Stimulated activated CD4-positive, alpha-beta T cell treated with anti-CD3 and anti-CD28 coated beads, TNF-alpha, amount 100 ng/mL, for 4 hours (primary cell): ENCODE data around the gene DUSP22.
"Not testable (repeated sequence)": the region's sequence is repeated elsewhere in the genome, so short reads cannot be mapped to it uniquely, and the experiment has no call there.

Experiments
- DNase-seq, 3 experiments: peaks; one replicate each; pipeline ENCODE4 v3.0.0-alpha.2; 2020; ENCODE audit warnings: low read depth in 3 of 3

The DUSP22 gene

DNA sequence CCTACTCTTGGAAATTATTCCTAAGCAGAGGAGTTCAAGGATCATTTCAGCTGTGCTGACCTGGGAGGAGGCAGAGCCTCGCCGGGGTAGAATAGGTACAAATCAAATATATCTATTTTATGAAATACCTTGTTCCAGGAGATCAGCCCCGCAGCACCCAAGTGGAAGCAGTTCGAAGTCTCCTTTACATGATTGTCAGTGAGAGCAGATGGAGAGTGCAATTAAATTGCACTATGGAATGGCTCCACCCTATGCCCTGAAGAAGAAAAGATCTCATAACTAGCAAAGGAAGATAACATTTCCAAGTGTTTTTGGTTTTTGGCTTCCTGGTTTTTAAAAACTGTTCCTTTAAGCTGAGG lies 31.4 kb downstream of the DUSP22 start:
- no peak for DNase-seq

DNA sequence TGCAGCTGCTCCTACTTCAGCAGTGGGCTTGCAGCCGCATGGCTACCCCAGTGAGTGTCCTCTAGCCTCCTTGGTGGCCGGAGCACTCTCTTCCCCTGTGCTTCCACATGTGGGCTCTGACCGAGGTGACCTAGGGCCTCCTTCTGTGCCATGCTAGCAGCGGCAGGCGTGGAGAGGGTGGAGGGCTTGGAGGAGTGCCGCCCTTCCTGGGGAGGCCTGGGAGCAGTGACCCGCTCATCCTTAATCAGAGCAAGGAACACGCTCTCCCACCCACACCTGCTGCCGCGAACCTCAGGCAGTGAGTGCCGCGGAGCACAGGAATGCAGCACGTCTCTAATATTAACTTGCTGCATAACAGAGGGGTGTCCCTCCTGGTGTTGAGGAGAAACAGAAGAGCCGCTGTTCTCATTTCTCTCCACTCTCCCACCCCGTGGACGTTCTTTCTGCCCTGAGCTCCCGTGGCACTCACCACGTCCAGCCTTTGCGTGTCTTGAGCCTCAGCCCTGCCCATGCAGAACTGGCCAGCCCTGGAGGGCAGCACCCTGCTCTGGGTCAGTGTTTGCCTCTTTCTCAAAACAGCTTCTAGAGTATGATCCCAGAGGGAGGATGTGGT lies 31.9 kb downstream of the DUSP22 start:
- no peak for DNase-seq

DNA sequence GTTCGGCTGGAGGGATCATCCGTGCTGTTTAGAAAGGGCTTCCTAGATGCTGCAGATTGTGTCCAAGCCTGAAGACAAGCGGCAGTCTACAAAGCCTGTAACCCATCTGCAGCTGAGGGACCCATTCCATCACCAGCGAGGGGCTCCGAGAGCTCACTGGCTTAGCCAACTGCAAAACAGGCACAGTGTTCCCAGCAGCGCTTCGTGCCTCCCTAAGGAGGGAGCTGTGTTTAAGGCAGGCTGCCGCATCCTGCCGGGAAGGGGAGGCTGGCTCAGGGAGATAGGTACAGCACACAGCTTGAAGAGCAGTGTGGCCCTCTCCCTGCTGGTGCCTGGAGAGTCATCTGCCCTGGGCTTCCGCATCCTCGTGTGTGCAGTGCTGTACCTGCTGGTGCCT lies 32.4 kb downstream of the DUSP22 start:
- DNase-seq, result no peak

DNA sequence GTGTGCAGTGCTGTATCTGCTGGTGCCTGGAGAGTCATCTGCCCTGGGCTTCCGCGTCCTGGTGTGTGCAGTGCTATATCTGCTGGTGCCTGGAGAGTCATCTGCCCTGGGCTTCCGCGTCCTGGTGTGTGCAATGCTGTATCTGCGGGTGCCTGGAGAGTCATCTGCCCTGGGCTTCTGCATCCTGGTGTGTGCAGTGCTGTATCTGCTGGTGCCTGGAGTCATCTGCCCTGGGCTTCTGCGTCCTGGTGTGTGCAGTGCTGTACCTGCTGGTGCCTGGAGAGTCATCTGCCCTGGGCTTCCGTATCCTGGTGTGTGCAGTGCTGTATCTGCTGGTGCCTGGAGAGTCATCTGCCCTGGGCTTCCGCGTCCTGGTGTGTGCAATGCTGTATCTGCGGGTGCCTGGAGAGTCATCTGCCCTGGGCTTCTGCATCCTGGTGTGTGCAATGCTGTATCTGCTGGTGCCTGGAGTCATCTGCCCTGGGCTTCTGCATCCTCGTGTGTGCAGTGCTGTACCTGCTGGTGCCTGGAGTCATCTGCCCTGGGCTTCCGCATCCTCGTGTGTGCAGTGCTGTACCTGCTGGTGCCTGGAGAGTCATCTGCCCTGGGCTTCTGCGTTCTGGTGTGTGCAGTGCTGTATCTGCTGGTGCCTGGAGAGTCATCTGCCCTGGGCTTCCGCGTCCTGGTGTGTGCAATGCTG lies 33.0 kb downstream of the DUSP22 start:
- not testable (repeated sequence) for DNase-seq

DNA sequence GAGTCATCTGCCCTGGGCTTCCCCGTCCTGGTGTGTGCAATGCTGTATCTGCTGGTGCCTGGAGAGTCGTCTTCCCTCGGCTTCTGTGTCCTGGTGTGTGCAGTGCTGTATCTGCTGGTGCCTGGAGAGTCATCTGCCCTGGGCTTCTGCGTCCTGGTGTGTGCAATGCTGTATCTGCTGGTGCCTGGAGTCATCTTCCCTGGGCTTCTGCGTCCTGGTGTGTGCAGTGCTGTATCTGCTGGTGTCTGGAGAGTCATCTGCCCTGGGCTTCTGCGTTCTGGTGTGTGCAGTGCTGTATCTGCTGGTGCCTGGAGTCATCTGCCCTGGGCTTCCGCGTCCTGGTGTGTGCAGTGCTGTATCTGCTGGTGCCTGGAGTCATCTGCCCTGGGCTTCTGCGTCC lies 33.8 kb downstream of the DUSP22 start:
- DNase-seq, result not testable (repeated sequence)

DNA sequence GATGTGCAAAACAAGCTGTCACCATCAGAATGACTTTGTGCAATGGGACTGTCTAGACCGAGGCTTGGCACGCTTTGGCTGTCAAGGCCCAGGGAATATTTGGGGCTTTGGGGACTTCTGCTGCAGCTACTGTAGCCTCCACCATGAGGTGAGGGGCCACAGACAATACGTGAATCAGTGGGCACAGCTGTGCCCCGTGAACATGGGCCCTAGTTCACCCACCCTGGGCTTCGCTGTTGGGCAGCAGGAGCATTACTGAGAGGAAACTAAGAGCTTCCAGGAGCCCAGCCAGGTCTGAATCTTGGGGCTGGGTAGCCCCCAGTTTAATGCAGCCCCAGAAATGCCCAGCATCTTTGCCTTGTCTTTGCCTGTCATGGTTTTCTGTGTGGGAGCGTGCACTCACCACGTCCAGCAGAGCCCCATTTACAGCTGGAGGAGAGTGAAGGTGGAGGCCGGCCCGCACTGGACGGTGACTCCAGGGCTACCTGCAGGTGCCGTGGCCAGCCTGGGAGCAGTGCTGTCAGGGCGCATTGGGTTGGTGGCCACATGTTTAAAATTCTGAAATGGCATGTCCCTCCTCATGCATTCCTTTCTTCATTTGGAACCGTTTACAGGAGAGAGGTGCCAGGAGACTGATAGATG lies 34.7 kb downstream of the DUSP22 start:
- DNase-seq, result no peak

DNA sequence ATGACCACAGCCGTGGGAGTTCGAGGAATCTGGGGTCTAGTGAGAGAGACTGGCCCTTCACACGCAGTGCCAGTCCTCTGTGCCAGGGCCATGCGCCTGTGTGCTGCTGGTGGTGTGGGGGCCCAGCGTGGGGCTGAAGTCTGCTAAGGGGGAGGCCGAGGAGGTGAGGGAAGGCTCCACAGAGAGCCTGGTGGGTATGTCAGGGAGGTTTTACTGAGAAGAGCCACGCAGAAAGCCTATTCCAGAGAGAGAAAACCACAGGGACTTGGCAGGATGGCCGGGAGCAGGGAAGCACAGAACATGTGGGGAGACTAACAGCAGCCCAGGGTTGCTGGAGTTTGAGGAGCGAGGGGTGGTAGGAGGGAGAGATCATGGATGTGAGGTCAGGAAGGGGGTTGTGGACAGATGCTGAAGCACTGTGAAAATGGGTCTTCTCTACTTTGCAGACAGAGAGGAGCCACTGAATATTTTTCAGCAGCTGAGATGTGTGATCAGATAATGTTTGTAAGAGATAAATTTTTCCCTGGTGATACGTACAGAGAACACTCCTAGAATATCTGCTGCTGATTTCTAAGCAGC lies 35.3 kb downstream of the DUSP22 start:
- no peak for DNase-seq

DNA sequence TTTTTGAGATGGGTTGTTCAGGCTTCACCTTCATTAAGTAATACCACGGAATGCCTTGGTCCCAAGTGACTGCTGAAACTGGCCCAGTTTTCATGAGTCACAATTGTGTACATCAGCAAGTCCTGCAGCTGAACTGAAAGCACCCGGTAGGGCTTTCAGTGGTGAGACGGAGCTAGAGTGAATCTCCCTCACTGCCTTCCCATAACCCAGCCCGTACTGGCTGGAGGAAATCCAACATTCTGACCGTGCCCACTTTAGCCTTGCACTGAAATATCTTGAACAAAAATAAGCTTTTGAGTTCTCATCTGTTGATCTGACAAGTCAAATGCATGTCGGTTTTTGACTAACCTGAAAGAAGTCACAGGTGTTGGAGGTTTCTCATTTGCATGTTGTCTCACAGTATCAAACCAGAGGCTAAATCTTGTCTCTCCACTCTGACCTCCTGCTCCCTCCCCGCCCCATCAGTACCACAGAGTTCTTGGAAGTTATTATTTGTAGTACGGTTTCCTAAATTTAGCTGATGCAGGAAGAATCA lies 35.9 kb downstream of the DUSP22 start:
- DNase-seq, result no peak

DNA sequence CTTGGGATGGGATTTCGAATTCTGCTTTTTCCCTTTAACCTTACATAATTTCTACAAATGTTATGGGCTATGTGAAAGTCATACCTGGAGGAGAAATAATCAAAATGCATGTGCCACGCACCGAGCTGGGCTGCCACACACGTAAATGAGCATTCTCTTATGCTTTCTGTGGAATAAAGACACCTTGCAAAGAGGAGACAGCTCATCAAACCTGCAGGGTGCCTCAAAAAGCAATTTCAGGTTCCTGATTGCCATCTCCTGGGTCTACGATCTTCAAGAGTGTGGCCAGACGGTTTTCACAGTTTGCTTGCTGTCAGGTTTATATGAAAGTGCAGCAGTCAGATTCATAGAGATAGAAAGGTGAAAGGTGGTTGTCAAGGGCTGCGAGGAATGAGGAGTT lies 36.6 kb downstream of the DUSP22 start:
- no peak for DNase-seq

DNA sequence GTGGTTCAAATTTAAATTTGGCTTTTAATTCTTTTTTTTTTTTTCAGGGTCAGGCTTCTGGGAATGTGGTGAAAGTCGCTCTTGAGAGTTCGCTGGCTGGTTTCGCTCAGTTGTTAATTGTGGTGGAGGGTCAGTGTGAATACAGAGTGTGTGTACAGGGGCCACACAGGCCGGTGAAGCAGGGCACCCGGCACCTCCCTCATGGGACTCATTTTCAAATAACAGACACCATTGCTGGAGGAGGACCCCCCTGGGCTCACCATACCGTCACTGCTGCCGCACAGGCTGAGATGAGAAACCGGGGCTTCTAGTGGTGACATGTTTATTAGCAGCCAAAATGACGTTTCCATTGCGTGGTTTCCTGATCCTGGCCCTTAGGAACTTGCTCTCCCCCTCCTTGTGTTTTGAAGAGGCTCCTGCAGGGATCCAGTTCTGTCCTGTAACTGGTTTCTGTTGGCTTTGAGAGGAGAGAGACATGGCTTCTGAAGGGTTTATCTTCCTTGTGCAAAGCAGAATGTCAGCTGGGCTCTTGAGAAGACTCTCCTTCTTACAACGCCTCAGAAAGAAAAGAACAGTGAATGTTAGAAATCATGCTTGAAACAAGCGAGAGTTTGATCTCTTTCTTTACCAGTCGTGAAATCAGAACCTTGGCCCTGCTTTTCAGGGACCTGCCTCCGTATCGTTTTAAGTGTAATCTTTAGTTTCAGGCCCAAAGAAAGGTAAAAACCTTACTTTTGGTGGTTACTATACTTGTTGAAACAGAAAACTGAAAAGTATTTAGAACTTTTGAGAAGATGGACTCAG lies 37.8 kb downstream of the DUSP22 start:
- DNase-seq, result no peak

DNA sequence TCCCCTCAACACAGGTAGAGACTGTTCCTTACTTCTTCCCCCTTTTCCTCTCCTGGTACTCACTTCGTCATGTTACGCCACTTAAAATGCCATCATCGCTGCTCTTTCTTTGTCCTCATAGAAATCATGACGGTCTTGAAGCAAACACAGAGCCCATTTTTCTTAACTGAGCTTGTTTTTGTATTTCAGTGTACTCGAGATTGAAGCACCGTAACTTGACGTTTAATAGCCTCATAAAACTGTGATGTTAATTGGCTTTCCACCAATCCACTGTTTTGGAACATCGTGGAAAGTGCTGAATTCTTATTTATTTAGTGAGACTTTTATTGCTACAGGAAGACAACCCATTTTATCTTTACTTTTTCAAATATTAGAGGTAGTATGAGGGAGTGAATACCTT lies 38.7 kb downstream of the DUSP22 start:
- DNase-seq, result no peak

DNA sequence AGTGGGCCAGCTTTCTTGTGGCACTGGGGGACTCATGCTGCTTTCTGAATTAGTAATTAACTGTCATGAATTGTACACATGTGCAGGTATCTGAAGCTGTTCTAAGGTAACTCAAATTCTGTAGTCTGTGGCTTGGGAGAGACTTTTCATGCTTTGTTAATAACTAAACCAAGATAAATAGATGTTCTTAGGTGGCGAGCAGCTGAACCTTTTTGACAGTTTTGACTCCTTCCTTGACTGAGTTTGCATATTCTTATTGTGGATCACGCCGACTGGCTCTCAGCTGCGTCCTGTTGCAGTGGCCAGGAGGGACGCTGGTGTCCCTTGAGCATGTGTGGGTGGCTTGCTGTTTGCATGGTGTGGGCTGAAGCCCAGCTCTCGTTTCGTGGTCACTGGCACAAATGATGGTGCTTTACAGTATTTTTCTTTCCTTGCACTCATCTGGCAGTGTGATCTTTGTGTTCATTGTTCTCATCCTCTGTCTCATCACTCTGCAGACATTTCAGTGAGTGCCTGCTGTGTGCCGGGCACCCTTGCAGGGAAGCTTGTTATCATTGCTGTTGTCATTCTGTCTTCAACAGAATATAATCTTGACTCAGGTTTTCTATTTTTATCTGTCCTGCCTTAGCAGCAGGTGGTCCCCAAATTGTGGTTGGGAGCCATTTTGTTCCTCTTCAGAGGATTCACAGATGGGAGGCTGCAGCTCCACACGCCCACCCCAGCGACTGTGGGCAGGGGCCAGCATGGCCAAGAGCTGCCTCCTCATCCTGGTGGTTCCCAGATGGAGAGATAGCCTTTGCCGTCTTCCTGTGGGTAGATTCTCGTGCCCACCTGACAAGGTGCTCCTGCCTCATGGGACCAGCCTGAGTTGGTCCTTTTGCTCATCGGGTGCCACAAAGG lies 39.6 kb downstream of the DUSP22 start:
- DNase-seq, result no peak

DNA sequence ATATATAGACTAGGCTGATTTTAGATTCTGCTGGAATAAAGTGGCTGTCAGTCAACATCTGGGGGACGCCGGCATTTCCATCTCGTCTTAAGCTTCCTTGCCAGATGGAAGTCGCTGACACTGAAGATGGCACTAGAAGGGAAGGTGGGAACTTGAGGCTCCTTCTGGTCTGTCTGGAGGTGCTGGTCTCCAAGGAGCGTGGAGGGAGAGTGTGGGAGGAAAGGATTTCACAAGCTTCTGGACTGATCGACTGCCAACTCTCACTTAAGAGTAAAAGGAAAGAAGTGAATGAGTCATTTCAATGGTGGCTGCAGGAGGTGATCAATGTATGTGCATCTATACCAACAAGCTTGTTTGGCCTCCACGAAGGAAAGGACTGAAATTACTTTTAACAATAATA lies 40.4 kb downstream of the DUSP22 start:
- no peak for DNase-seq

DNA sequence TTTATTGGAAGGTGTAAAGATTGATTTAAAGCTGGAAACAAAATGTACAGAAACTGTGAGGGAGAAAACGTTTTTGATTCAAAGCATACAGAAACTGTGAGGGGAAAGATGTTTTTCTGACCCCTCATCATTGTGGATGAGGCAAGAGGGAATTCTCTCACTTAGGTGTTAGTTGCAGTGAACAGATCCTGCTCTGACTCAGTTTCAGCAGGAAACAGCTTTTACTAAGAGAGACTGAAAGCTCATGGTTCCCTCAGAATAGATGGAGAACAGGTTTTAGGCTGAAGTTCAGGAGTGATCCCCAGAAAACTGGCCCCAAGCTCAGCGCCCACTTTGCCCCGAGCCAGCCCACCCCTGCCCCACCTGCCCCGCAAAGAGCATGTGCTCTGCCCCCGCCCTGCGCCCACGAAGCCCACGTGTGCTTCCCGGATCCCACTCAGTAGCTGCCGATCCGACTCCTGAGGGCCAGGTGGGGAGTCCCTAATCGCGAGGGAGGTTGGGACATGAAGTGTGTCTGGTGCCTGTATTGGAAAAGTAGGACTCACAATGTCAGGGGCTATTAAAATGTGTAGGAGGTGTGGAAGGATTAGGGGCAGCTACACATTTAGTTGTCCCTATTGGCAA lies 41.2 kb downstream of the DUSP22 start:
- DNase-seq, result no peak

DNA sequence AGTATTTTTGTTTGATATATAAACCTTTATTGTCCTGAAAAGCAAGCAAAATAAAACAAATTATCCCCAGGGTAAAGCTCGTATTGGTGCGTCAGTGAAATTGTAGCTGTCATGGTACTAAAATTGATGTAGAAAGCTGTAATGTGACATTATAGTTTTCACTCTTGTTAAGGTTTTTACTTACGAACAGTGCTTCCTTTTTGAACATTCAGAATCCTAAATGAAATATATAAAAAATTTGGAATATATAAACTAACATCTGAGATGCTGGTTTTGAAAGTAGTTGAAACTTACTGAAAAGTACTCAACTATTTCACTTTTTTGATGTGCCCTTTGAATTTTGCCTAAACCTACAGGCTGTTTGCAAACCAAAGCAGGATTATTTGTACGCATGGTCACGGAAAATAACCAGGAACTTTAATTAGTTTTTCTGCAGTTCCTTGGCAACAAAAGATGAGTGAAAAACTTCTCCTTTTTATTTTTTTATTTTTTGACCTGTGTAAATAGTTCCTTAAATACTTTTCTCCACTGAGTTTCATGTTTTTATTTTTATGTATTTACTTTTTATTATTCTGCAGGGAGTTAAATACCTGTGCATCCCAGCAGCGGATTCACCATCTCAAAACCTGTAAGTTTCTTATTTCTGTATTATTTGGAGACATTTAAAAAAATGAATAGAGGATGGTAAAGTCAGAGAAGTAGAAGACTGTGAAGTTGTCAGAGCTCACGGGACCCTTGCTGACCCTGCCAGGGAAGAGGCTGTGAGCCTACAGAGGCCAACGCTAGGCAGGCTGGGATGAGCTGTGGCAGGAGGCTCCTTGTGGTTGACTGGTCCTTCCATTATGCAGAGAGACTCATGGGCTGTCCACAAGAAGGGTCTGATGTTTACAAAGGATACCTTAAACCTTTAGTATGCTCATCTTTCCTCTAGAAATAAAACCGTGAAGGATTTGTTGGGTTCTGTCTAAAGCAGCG lies 42.5 kb downstream of the DUSP22 start:
- no peak for DNase-seq

DNA sequence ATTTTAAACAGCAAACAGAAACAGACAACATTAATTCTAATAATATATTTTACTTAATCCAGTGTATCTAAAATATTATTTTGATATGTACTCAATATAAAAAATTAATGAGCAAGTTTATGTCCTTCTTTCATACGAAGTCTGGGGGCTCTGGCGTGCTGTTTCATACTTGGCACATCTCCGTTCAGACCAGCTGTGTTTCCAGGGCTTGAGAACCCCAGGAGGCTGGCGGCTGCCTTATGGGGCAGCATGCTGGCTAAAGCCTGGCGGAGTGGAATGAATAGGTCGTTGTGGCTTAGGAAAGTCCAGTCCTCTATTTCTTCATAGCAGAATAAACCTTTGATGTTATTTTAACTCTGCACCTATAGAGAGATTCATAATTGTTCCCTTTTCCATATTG lies 43.3 kb downstream of the DUSP22 start:
- DNase-seq, result no peak

DNA sequence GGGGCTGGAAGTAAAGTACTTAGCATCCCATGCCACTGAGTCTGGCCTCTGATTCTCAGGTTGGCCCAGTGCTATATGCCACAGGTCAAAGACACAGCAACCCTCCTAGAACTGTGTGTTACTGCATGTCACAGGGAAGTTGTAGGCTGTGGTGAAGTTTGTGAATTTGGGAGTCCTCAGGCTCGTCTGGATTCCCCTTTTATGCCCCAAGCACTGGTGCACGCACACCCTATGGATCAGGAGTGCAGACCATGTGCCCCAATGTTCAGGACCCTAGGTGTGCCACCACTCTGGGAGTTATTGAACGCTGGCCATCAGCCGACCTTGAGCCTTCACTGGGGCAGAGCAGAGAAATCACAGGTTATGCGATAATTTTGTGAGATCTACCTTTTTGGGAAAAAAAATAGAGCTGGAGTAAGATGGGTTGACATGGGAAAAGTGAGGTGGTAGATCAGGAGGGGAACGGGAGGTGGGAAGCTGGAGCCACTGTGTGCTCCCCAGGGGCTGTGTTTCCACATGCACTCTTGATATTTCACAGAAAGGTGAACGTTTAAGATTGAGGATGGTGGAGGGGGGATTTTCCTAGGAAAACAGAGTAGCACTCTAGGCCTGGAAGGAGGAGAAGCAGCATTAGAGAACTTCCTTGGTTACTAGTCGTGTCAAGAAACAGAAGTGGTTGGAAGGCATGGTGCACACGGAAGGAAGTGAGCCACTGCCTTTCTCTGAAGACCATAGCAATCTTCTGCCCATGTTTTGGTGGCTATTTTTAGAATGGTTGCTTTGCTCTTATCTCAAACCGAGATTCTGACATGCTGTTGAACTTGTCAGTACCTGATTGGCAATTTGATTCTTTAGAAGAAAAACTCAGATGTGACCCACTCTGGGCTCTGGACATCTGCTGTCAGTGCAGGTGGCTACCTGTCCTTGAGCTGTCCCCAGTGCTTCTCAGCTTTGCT lies 44.1 kb downstream of the DUSP22 start:
- DNase-seq, result no peak

DNA sequence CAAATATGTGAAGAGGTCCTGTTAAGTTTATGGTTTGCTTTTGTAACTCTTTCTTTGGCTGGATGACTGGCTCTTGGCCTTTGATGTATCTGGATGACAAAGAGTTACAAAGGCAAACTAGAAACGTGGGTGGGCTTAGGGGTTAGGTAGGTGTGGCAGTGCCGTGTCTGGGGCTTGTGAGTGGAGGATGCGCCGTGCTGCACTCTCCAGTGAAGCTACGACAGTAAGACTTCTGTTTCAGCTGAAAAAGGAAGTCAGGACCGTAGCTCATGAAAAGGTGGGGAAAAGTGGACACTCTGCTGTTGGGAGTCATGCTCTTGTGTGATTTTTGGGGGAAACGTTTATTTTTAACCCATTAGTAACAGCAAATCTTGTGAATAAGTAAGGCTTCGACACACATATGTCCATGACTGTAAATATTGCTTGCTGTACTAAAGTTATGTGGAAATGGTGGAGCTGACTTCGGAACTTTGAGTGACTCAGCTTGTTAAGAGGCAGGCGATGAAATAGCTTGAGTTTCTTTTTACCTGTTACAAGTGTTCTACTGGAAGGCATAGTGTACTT lies 45.6 kb downstream of the DUSP22 start:
- DNase-seq, result peak in 1 of 3 experiments; percentile 23
